Nucleus accumbens (tissue), 56 donors: Measurements from ENCODE around the gene TBC1D16.
"Not testable (repeated sequence)": the region's sequence is repeated elsewhere in the genome, so short reads cannot be mapped to it uniquely, and the experiment has no call there.

Experiments
- DNase-seq, 56 donors: peaks; one replicate each; lab custom pipeline; 2025; lab: John Stamatoyannopoulos, UW

The TBC1D16 gene

DNA sequence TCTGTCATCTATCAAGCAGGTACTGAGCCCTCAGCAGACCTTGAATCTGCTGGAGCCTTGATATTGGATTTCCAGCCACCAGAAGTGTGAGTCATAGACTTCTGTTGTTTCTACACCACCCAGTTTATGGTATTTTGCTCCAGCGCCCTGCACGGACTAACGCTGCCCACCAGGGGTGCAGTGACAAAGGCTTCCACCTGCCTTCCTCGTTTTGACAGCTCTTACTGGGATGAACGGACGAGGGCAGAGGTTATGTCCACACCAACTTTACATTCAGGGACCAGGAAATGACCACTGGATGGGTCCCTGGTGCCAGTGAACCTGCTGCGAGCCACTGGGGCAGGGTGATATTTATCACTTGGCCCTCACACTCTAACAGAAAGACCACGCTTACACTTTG lies 129.8 kb downstream of the TBC1D16 start:
- no peak for DNase-seq

DNA sequence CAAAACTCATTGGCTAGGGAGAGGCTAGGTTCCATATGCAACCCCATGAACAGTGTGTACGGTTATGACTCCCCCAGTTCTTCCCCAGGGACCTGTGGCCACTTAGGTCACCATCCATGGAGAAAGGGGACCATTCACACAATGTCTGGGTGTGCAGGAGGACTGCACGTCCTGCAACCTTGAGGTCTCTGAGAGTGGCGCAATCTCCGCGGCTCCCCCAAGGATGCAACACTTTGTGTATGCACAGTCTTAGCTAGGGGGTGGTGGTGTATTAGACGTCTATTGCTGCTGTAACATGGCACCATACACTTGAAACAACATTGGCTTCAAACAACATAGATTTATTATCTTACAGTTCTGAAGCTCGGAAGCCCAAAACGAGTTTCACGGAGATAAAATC lies 130.8 kb downstream of the TBC1D16 start:
- DNase-seq = no peak

DNA sequence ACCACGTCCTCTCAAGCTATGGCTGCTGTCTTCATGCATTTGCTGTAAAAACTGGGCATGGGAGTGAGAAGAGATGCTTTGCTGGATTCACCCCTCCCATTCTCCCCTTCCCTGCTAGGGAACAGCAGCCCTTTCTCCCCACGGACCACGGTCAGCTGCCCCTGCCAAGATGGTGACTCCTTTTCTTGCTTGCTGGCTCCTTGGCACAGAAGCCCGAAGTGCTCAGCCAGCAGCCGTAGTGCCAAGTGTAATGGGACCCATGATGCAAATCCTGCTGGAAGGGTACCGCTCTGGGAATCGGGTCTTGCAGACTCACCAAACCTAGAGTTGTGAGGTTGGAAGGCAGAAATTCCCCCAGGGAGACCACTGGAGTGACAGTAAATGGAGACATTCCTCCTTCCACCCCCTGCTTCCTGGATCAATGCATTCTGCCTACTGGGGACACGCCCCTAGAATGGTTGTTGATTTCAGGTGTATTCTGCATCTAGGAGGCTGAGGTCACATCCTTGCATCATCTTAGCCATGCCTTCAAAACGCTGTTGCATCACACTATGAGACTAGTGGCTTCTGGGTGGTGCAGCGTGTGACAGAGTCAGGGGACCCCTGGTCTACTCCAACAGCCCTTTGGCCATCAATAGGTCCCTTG lies 133.4 kb downstream of the TBC1D16 start:
- DNase-seq = peak in 5 of 56 donors; percentile 20 to 34 (median 25)

DNA sequence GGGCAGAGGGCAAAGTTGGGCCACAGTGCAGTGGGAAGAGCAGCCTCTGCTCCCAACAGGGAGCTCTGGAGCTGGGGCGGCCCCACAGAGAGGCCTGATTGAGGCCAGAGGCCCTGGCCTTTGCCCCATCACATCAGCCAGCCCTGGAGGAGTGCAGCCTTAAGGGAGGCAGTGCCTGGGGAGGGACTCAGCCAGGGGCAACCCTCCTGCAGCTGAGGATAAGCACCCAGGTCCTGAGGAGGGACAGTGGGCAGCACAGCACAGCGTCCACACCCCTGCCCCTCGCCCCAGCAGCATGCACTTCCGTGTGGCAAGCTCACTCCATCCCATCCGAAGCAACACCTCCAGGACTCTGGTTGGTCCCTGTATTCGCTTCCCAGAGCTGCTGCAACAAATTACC lies 134.5 kb downstream of the TBC1D16 start:
- no peak for DNase-seq

DNA sequence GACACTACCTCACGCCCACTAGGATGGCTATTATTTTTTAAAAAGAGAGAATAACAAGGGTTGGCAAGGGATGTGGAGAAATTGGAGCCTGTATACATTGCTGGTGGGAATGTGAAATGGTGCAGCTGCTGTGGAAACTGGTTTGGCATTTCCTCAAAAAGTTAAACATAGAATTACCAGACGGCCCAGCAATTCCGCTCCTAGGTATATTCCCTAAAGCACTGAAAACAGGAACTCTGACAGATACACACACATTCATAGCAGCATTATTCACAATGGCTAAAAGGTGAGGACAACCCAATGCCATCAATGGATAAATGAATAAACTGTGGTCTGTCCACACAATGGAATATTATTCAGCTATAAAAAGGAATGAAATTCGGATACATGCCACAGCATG lies 136.1 kb downstream of the TBC1D16 start:
- no peak for DNase-seq

DNA sequence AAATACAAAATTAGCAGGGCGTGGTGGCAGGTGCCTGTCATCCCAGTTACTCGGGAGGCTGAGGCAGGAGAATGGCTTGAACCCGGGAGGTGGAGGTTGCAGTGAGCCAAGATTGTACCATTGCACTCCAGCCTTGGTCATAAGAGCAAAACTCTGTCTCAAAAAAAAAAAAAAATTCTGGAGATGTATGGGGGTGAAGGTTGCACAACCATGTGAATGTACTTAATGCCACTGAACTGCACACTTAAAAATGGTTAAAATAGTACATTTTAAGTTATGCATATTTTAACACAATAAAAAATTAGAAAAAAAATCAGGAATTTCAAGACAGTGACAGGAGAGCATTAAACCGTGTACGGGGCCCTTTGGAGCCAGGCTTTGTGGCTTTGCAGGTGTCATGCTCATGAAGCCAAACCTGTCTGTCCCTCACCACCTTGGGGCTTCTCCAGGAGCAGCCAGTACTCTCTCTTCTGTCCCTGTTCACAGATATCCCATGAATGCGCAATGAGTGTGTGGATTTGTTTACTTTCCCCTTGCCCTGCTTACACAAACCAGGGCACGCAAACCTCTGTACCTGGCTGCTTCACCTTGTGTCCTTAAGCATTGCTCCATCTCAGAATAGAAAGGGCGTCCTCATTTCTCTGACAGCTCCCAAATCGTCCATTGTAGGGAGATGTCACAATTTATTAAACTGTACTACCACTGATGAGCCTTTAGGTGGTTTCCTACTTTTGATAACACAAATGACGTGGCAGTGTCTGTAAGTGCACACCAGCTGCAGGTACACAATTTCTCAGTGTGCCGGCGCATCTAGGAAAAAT lies 138.2 kb downstream of the TBC1D16 start:
- DNase-seq = no peak

DNA sequence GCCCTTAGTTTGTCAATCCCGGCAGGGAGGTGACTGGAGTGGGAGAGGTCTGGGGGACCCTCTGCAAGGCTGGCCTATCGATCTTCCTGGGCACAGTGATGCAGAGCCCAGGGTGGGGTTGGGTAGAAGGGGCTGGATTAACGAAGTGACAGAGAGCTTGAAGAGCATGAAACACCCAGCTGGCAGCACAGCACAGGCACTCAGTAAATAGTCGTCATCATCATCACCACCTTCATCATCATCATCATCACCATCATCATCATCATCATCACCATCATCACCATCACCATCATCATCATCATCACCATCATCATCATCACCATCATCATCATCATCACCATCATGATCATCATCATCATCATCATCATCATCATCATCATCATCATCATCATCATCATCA lies 142.2 kb downstream of the TBC1D16 start:
- not testable (repeated sequence) for DNase-seq

DNA sequence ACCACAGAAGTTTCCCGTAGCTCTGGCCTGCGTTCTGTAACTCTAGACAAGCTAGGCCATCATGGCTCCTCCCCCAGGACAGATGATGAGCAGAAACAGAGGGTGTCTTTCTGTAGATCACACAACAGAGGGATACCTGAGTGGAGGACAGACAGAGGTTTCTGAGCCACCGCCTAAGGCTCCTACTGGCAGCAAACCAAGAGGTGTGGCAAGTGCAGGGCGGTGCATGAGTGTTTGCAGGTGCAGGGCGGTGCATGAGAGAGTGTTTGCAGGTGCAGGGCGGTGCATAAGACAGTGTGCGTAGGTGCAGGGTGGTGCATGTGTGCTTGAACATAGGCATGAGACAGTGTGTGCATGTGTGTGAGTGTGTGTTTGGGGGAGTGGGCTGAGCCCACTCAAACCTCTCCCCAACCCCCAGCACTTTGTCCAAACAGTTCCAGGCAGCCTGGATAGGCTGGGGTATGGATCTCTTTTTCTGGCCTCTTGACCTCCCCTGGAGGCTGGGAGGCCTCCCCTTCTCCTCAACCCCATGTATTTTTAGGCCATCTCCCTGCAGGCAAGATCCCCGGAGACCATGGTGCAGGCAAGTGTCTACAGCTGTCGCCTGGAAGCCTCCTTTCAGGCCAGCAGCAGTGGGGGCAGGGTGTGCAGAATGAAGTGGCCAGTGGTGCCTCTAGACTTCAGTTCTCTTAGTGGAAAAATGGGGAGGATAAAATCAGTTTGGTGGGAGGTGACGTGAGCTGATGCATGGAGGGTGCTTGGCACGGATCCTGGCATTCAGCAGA lies 143.0 kb downstream of the TBC1D16 start:
- no peak for DNase-seq

DNA sequence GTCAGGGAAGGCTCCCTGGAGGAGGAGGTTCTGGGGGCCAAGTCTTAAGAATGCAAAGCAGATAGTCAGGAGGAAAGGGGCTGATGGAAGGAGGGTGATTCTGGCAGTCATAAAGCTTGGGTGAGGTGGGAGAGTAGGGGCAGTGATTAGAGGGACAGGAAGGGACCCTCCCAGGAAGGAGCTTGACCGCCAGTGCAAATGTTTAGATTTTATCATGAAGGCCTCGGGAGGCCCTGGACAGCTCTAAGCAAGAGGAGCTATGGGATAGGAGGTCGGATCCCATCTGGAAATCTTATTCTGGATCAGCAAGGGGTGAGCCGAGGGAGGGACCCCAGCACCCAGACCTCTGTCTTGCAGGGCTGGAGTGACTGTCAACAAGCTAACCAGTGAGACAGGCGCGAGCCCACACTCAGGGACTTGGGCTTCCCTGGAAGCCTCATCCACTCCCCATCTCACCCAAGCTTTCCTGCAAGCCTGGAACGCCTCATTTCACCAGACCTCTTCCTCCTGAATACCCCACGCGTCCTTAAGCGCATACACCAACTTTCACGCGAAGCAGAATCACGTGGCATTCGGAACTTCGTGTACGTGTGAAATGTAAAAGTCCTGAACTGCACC lies 144.4 kb downstream of the TBC1D16 start:
- DNase-seq = no peak

DNA sequence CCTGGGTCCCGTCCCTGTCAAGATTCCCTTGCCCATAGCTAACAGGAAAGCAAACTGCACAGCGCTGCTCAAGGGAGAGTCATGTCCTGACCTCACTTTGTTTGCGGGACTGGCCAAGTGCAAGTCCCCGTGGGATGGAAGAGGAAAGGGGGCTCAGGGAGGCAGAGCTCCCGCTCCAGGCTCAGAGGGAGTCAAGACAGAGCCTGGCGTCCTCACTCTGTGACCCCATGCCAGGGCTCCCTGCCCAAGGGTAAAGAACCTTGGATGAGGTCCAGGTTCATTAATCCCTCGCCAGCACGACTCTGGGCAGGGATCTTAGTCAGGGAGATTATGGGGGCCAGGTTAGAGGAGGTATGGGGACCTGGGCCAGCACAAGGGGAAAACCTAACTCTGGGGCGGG lies 145.0 kb downstream of the TBC1D16 start:
- no peak for DNase-seq

DNA sequence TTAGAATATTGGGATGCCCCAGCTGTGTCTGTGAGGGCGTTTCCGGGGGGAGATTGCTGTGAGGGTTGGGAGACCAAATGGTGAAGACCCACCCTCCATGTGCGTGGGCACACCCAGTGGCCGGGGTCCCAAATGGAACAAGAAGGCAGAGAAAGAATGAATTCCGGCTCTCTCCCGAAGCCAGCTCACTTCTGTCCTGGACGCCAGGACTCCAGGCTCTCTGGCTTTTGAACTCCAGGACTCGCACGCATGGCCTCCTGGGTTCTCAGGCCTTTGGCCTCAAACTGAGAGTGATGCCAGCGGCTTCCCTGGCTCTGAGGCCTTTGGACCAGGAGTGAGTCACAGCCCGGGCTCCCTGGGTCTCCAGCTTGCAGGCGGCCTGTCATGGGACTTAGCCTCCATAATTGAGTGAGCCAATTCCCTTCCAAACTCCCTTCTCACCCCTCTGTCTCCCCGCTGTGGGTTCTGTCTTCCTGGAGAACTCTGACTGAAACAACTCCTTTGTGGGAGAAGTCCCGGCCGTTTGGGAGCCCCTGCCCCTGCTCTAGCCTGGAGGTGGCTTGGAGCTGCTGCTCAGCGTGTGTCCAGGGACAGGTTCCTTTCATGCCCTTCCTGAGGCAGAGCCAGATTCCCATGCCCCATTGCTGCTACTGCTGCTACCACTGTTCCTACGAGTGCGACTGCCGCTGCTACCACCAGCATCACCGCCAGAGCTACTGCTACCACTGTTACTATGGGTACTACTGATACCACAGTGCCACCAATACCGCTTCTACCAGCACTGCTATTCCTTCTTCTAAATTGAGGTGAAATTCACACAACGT lies 146.6 kb downstream of the TBC1D16 start:
- DNase-seq = no peak

DNA sequence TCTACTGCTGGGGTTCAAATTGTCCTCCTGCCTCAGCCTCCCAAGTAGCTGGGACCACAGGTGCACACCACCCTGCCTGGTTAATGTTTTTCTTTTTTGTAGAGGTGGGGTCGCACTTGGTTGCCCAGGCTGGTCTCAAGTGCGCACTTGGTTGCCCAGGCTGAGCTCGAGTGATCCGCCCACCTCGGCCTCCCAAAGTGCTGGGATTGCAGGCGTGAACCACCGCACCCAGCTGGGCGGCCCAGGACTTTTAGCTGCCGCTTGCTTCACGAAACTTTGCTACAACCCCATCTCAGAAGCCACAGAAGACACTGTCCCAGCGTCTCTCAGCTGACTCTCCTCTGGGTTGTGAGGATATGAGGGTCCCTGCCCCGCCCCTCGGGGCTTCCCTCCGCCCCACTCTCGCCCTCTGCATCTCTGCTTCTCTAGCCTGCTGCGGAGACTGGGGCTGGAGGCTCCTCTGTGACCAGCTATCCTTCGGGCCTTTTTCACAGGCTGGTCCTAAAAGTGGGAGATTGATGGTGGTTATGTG lies 147.6 kb downstream of the TBC1D16 start:
- no peak for DNase-seq

DNA sequence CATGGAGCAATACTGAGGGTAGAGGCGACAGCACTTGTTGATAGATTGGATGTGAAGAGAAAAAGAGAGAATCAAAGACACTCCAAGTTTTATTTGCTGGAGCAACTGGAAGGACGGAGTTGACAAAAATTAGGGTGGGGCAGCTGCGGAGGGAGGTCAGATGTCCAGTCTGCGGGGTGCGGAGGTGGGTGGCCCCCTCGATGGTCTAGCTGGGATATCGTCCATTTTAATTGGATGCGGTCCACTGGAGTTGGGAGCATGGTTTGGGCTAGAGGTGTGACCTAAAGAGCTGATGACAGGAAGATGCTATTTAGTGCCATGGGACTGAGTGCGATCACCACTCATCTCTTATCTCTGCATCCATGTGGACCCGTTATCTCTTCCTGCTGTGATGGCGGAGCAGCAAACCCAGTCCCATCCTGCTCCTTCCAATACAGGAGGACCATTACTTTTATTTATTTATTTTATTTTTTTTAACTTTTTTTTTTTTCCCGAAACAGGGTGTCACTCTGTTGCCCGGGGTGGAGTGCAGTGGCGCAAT lies 148.2 kb downstream of the TBC1D16 start:
- no peak for DNase-seq

DNA sequence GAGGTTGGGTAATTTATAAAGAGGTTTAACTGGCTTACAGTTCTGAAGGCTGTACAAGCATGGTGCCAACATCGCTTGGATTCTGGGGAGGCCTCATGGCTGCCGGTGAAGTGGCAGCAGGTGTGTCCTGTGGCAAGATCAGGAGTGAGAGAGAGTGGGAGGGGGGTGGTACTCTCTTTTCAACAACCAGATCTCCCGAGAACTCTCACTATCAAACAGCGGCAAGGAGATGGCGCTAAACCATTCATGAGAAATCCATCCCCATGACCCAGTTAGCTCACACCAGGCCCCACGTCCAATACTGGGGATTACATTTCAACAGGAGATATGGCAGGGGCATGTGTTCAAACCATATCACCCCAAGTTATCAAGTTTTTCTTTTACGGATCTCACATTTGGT lies 152.5 kb downstream of the TBC1D16 start:
- DNase-seq = no peak
